ENCODE data around the gene NPTX1. TPM values are rescaled to one million over a fixed set of nuclear protein-coding genes. Genes with fewer than 3 reads are reported as not detected.

NPTX1 gene
- total and polyA plus RNA-seq, 5 experiments from 2014 or later = not detected

DNA sequence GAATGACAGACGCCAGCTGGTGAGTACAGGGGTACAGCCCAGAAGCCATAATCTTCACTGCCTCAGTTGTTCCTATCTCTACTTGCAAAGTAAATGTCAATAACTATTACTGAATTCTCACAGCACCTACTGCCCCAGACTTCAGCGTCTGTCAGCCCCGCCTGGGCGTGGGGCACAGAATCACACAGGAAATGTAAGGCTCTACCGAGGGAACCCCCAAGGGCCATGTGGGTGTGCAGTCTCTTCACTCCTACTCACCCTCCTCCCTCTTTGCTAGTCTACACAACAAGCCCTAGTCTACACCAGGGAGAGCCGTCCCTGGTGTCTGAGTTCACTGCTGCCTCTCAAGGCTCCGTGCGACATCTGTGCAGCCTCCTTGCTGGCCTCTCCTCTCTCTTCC, 4.5 kb downstream of the NPTX1 start:
- H3K27me3 Mint-ChIP-seq = peaks cover 25 to 78% (median 50%) of the 10 kb centered on the region in 5 donors
- H3K4me1 Mint-ChIP-seq = peaks cover 18 to 28% (median 23%) of the 10 kb centered on the region in 4 donors
- POLR2A ChIA-PET = interaction anchor here (1.1 kb wide), 1 partner anchor 17 kb away, joined by 4 read pairs; no protein-coding TSS in a partner anchor
- no peaks in the 10 kb centered on the region for H3K9me3 Mint-ChIP-seq
- DNase-seq (peak in 1 of 10 donors; percentile 15), ATAC-seq (peak in 1 of 2 donors; percentile 49)
- H3K36me3 Mint-ChIP-seq = peaks cover 0 to 5% (median 3%) of the 10 kb centered on the region in 3 donors
- H3K27ac Mint-ChIP-seq = peak overlapping the region in 2 of 10 donors; percentile 21 to 68
- H3K4me3 Mint-ChIP-seq = peak overlapping the region in 2 of 10 donors; percentile 19 to 41

DNA sequence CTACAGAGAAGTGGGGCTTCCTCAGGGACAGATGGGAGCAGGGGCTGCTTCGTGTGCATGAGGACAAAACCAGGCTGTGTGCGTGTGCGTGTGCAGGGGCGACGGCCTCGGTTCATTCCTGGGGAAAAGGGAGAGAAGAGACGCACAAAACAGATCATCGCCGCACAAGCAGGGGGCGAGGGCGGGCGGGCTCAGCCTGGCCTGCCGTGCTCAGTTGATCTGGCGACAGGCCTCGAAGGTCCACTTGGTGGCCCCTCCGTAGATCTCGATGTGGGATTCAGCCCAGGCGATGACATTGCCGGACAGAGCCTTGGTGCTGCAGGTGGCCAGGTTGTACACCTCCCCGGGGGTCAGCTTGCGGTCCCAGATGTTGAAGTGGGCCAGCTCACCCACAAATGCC, 5.8 kb downstream of the NPTX1 start:
- POLR2A ChIA-PET = no interaction called here
- peaks cover 25 to 87% (median 53%) of the 10 kb centered on the region in 5 donors for H3K27me3 Mint-ChIP-seq
- peak overlapping the region in 1 of 10 donors; percentile 24 for H3K4me3 Mint-ChIP-seq
- peaks cover 18 to 28% (median 23%) of the 10 kb centered on the region in 4 donors for H3K4me1 Mint-ChIP-seq
- no peak for DNase-seq
- H3K9me3 Mint-ChIP-seq = no peaks in the 10 kb centered on the region
- peak overlapping the region in 1 of 10 donors; percentile 42 for H3K27ac Mint-ChIP-seq
- no peak for ATAC-seq
- H3K36me3 Mint-ChIP-seq = peaks cover 0 to 5% (median 3%) of the 10 kb centered on the region in 3 donors

DNA sequence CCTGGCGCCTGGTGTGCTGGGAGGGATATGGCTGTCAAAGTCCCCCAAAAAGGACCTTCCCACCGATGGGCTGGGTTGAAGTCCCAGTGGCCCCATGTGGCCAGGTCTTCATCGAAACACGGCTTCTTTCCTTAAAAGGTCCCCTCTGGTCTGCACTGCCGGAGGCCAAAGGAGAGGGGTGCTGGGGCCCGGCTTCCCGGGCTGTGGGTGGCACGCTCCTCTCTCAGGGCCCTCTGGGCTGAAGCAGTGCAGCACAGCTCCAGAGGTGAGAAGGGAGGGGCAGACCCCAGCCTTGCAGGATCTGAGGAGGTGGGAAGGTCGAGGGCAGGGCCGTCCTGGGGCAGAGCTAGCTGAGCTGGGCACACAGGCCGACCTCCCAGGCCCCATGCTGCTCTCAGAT, 6.7 kb downstream of the NPTX1 start:
- Mint-ChIP-seq H3K9me3 (no peaks in the 10 kb centered on the region), H3K27me3 (peaks cover 23 to 87% (median 51%) of the 10 kb centered on the region in 5 donors), H3K27ac (no peak overlapping the region), H3K4me1 (peaks cover 12 to 21% (median 14%) of the 10 kb centered on the region in 4 donors), H3K4me3 (no peak overlapping the region), H3K36me3 (peaks cover 0 to 3% (median under 1%) of the 10 kb centered on the region in 3 donors)
- no peak for ATAC-seq
- no peak for DNase-seq
- POLR2A ChIA-PET = interaction anchor here (0.9 kb wide), 1 partner anchor 15 kb away, joined by 3 read pairs; no protein-coding TSS in a partner anchor

DNA sequence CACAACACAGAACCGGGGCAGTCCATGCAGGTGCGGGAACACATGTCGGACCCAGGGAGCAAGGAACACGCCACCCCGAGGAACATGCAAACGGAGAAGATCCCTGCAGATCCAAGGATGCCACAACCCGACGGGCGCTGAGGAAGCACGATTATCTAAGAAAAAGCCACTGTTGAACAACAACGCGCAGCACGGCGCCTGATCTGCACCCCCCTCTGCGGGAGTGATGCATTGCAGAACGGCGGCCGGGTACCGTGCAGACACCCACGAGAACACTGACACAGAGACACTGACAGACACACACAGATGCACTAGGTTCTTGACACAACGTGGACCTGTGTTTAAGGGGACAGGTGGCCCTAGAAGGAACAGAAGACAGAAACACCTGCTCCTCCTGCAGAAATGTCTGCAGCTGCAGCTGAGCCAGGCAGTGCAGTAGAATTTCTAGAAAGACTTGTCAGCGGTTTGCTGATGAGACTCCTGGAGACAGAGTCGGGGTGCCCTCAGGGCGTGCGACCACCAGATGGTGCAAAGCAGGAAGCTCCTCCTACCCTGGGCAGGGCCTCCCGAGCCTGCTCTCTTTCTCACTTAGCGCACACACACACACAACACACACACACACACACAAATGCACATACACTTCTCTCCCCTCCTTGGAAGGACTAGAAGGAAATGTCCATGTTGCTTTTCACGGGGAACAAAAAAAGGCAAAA, 7.5 kb downstream of the NPTX1 start:
- DNase-seq = no peak
- Mint-ChIP-seq H3K4me3 (no peak overlapping the region), H3K36me3 (peaks cover 0 to 3% (median 0%) of the 10 kb centered on the region in 3 donors), H3K4me1 (peaks cover 6 to 14% (median 11%) of the 10 kb centered on the region in 4 donors), H3K27me3 (peaks cover 20 to 84% (median 45%) of the 10 kb centered on the region in 5 donors), H3K27ac (no peak overlapping the region), H3K9me3 (no peaks in the 10 kb centered on the region)
- ATAC-seq = no peak
- POLR2A ChIA-PET = no interaction called here

DNA sequence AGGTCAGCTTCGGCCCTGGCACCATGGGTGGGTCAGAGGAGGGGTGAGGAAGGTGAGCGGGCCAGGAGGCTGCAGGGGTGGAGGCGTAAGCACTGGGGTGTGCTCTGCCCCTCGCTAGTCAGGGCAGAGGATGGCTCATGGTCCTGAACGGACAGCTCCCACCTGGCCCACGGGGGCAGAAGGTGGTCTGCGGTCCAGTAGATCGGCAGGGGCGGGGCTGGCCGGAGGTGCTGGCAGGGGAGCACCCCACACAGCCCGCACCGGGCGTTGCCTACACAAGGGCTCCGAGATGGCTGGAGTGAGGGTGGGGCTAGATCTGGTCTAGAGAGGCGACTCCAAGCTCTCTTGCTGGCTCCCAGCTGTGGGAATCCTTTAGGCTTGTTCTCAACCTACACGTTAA, 8.2 kb downstream of the NPTX1 start:
- ATAC-seq (no peak), DNase-seq (no peak)
- POLR2A ChIA-PET = interaction anchor here (0.5 kb wide), 1 partner anchor 80 kb away, joined by 5 read pairs; no protein-coding TSS in a partner anchor
- peaks cover 5 to 14% (median 11%) of the 10 kb centered on the region in 4 donors for H3K4me1 Mint-ChIP-seq
- peaks cover 20 to 83% (median 44%) of the 10 kb centered on the region in 5 donors for H3K27me3 Mint-ChIP-seq
- peaks cover 0 to 3% (median 0%) of the 10 kb centered on the region in 3 donors for H3K36me3 Mint-ChIP-seq
- H3K9me3 Mint-ChIP-seq = no peaks in the 10 kb centered on the region
- H3K4me3 Mint-ChIP-seq = no peak overlapping the region
- no peak overlapping the region for H3K27ac Mint-ChIP-seq

DNA sequence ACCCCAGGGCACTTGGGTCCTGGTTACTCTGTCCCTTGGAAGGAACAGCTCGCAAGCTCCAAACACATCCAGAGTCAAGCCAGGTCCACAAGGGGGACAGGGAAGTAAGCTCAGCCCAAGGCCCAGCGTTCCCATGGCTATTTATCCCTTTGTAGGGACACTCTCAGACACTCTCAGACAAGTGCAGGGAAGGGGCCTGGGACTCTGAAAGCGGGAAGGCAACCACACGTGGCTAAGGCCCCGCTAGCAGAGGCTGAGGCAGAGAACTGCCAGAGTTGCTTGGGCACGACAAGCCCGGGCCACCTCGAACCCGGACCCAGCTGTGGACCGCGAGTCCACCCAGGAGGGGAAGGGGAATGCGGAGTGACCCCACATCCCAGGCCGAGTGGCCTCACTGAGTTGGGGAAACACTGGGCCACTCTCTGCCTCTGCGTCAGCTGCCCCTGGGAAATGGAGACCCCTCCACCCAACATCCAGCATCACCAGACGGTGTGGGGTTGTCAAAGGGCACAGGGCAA, 10.2 kb downstream of the NPTX1 start:
- Mint-ChIP-seq H3K4me1 (peaks cover 0 to under 1% (median under 1%) of the 10 kb centered on the region in 4 donors), H3K4me3 (no peak overlapping the region), H3K9me3 (no peaks in the 10 kb centered on the region), H3K27me3 (peaks cover 19 to 67% (median 33%) of the 10 kb centered on the region in 5 donors), H3K27ac (no peak overlapping the region), H3K36me3 (peaks cover 0 to 3% (median 0%) of the 10 kb centered on the region in 3 donors)
- POLR2A ChIA-PET = no interaction called here
- ATAC-seq (no peak), DNase-seq (no peak)

DNA sequence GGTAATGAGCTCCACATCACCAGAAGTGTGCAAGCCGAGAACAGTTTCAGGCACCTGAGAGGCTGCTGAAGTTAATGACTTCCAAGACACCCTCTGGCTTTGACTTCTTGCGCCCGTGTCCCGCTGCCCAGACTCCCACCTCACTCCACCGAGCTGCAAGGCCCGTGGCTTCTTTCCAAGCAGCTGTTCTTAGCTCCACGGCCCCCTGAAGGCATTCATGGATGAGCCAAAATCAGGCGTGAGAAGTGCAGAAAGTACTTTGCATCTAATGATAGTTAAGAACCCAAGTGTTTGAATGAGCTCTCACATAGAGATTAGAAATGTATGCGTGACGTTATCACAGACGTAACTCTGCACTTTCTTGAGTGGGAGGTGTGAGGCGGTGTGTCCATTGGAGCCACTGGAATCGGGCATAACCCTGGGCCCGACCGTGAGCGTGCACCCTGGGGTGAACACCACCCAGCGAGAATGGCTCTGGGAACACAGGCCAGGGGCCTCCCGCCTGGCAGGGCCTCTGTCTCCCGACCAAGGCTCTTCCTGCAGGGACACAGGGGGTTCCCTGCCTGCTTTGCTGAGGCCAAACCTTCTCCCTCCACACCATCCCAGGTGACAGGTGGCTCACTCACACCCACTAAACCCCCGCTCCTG, 11.0 kb downstream of the NPTX1 start:
- no peaks in the 10 kb centered on the region for H3K9me3 Mint-ChIP-seq
- ATAC-seq = no peak
- POLR2A ChIA-PET = interaction anchor here (0.6 to 0.7 kb wide), 2 partner anchors 11 to 162 kb away, joined by 3 read pairs; no protein-coding TSS in a partner anchor

DNA sequence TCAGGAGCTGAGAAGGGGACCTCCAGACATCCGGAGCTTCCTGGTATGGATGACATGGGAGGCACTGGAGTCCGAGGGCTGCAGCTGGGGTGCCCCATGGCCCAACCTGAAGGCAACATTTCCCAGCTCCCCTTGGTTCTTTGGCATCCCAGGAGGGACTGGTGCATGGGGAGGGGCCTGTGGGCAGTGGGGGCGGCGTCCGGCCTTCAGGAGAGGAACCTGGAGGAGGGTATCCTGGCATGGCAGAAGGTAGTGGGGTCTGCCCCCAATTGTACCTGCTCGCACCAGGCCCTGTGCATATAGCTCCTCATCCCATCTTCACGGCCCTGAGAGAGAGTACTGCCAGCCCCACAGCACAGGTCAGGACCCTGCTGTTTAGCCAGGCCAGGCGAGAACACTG, 11.9 kb downstream of the NPTX1 start:
- no peak for ATAC-seq
- POLR2A ChIA-PET = interaction anchor here (0.6 to 1.5 kb wide), 3 partner anchors 10 to 163 kb away, joined by 3 read pairs; no protein-coding TSS in a partner anchor
- H3K36me3 Mint-ChIP-seq = peaks cover 0 to 3% (median 0%) of the 10 kb centered on the region in 3 donors
- peaks cover 21 to 73% (median 33%) of the 10 kb centered on the region in 5 donors for H3K27me3 Mint-ChIP-seq
- no peak overlapping the region for H3K4me3 Mint-ChIP-seq
- H3K27ac Mint-ChIP-seq = no peak overlapping the region
- DNase-seq = no peak
- no peaks in the 10 kb centered on the region for H3K9me3 Mint-ChIP-seq
- H3K4me1 Mint-ChIP-seq = no peaks in the 10 kb centered on the region

More for the DNA sequence above, 11.0 kb downstream of the NPTX1 start:
- no peak overlapping the region for H3K4me3 Mint-ChIP-seq
- no peaks in the 10 kb centered on the region for H3K4me1 Mint-ChIP-seq
- H3K36me3 Mint-ChIP-seq = peaks cover 0 to 3% (median 0%) of the 10 kb centered on the region in 3 donors
- no peak for DNase-seq
- H3K27me3 Mint-ChIP-seq = peaks cover 21 to 68% (median 32%) of the 10 kb centered on the region in 5 donors
- H3K27ac Mint-ChIP-seq = no peak overlapping the region

DNA sequence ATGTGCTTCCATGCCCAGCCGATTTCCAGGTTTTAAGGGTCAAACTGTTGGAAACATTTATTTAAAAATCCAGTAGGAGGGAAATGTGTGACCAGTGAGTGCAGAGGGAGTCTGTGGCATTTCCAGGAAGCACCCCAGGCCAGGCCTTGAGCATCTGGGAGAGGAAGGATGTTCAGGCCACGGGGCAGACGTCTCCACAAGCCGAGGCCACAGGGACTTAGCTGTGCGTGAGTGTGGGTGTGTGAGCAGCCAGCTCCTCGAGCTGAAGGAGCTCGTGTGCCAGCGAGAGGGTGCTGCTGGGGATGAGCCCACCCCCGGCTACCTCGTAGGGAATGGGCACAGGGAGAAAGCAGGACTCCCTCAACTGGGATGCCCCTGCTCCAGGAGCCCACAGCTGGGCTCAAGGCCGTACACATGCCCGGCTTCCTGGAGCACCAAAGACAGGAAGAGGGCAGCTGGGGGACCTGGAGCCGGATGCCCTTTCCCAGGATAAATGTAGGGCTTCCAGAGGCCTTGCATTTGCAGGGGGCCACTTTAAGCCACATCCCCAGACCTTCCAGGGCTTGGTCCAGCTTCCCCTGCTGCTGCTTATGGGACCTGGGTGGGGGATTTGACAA, 12.5 kb downstream of the NPTX1 start:
- Mint-ChIP-seq H3K9me3 (no peaks in the 10 kb centered on the region), H3K27ac (no peak overlapping the region), H3K27me3 (peaks cover 26 to 72% (median 34%) of the 10 kb centered on the region in 5 donors), H3K4me1 (no peaks in the 10 kb centered on the region), H3K4me3 (no peak overlapping the region), H3K36me3 (peaks cover 0 to 3% (median 0%) of the 10 kb centered on the region in 3 donors)
- DNase-seq = no peak
- ATAC-seq = no peak
- POLR2A ChIA-PET = interaction anchor here (1.5 kb wide), 1 partner anchor 9 kb away, joined by 3 read pairs; no protein-coding TSS in a partner anchor

DNA sequence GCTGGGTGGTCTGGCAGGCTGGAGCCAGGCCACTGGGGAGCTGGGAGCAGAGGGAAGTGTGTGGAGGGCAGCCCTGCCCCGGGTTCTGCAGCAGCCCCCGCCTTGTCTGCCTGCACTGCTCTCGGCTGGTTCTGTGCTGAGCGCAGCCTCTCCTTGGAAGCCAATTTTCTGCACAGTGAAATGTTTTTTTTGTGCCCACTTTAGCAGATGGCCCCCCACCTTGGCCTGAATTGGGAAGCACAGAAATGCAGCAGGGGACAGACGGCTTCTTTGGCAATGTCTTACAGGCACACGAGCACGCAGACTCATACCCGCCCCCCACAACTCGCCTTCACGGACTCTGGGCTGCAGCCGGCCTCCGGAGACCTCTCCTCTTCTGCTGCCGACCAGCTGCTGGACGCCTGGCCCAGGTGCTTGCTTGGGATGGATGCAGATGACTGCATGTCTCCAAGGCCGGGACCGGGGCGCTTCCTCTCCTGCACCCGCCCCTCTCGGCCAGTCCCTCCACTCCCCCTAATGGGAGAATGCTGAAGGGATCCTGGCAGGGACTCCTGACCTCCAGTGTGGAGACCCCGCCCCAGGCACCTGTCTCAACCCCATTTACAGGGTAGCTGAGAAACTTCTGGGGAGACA, 14.8 kb downstream of the NPTX1 start:
- ATAC-seq = no peak
- Mint-ChIP-seq H3K4me1 (peaks cover 0 to 5% (median 0%) of the 10 kb centered on the region in 4 donors), H3K4me3 (no peak overlapping the region), H3K36me3 (no peaks in the 10 kb centered on the region), H3K27me3 (peaks cover 12 to 64% (median 20%) of the 10 kb centered on the region in 5 donors), H3K9me3 (no peaks in the 10 kb centered on the region), H3K27ac (peak overlapping the region in 1 of 10 donors; percentile 71)
- POLR2A ChIA-PET = no interaction called here
- no peak for DNase-seq

DNA sequence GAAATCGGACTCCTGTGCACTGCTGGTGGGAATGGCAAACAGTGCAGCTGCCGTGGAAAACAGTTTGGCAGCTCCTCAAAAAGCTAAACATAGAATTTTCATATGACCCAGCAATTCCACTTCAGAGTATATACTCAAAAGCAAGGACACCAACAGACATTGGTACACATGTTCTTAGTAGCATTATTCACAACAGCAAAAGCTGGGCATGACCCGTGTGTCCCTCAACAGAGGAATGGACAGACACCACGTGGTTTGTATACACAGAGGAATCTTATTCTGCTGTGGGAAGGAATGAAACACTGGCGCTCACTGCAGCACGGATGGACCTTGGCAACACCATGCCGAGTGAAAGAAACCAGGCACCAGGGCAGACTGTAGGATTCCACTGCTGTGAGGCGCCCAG, 16.0 kb downstream of the NPTX1 start:
- POLR2A ChIA-PET = no interaction called here
- no peak for ATAC-seq
- no peak overlapping the region for H3K27ac Mint-ChIP-seq
- H3K9me3 Mint-ChIP-seq = no peaks in the 10 kb centered on the region
- H3K36me3 Mint-ChIP-seq = no peaks in the 10 kb centered on the region
- peaks cover 2 to 11% (median 5%) of the 10 kb centered on the region in 4 donors for H3K4me1 Mint-ChIP-seq
- no peak for DNase-seq
- H3K4me3 Mint-ChIP-seq = no peak overlapping the region
- H3K27me3 Mint-ChIP-seq = peaks cover 12 to 60% (median 19%) of the 10 kb centered on the region in 5 donors

DNA sequence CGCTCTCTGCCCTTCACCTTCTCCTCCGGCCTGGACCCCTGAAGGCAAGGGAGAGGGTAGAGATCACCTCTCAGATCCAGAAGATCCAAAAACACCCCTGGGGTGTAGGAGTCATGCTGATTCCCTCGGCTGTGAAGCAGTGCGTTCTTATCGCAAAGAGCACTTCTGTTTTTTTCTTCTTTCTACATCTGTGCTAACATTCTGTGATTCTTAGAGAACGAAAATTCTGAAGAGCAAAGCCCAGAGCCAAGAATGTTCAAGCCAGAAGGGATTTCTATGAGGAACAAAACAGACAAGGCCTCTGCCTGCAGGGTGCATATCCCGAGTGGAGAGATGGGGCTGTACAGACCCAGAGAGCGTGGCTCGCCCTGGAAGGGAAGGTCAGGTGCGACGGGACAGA, 17.2 kb downstream of the NPTX1 start:
- ATAC-seq (no peak), DNase-seq (no peak)
- Mint-ChIP-seq H3K4me1 (peaks cover 5 to 15% (median 9%) of the 10 kb centered on the region in 4 donors), H3K27ac (peak overlapping the region in 1 of 10 donors; percentile 35), H3K4me3 (no peak overlapping the region), H3K36me3 (no peaks in the 10 kb centered on the region), H3K9me3 (no peaks in the 10 kb centered on the region), H3K27me3 (peaks cover 11 to 51% (median 18%) of the 10 kb centered on the region in 5 donors)
- POLR2A ChIA-PET = no interaction called here
